Common myeloid progenitor, CD34-positive (primary cell): ENCODE data around the gene MZT1.
A peak's percentile ranks its signal among the peaks of the same experiment; 100 is the strongest.
"Not testable (repeated sequence)": the region's sequence is repeated elsewhere in the genome, so short reads cannot be mapped to it uniquely, and the experiment has no call there.

Experiments
- CTCF ChIA-PET: fragments of 350-600 bp; sonication (Branson Sonifier 250); formaldehyde crosslinking; loops from one replicate; lab custom pipeline; 2021; ENCODE audit warnings: antibody characterized with exemption; lab: Charles Lee
- POLR2A ChIA-PET: fragments of 350-600 bp; sonication (Branson Sonifier 250); formaldehyde crosslinking; loops from one replicate; lab custom pipeline; 2021; ENCODE audit warnings: antibody characterized with exemption; lab: Charles Lee
- DNase-seq, 3 donors: peaks; one replicate each; pipeline versions ENCODE4 v3.0.0 to v3.0.0-alpha.2; 2013
- H3K27ac ChIP-seq, 2 experiments: 1 replicate in 1 of 2; 2 replicates in 1 of 2; pipeline ENCODE4 v1.7.0; 2013; ENCODE audit warnings: inconsistent platforms in 2 of 2, low read length in 2 of 2, mild to moderate bottlenecking in 2 of 2, low read depth in 1 of 2, moderate library complexity in 1 of 2; ENCODE audit not compliant: severe bottlenecking in 2 of 2, insufficient read depth in 1 of 2, poor library complexity in 1 of 2
- H3K27me3 ChIP-seq, 5 experiments: replicated peaks in 2 of 5; 1 replicate in 3 of 5; 2 replicates in 2 of 5; pipeline versions ENCODE4 v1.6.1 to v1.7.0; 2013; ENCODE audit warnings: low read length in 4 of 5, mild to moderate bottlenecking in 2 of 5, moderate library complexity in 2 of 5, inconsistent platforms in 1 of 5; ENCODE audit not compliant: insufficient read depth in 5 of 5, control insufficient read depth in 4 of 5
- H3K36me3 ChIP-seq, 4 experiments: 1 replicate in 2 of 4; 2 replicates in 2 of 4; pipeline versions ENCODE4 v1.6.1 to v1.7.0; 2013; ENCODE audit warnings: low read length in 3 of 4, control low read depth in 1 of 4, mild to moderate bottlenecking in 1 of 4; ENCODE audit not compliant: control insufficient read depth in 4 of 4, insufficient read depth in 4 of 4
- H3K4me1 ChIP-seq, 4 experiments: 1 replicate in 3 of 4; 2 replicates in 1 of 4; pipeline versions ENCODE4 v1.6.1 to v1.7.1; 2013; ENCODE audit warnings: low read length in 3 of 4, mild to moderate bottlenecking in 3 of 4, control low read depth in 1 of 4, inconsistent platforms in 1 of 4, moderate library complexity in 1 of 4; ENCODE audit not compliant: control insufficient read depth in 4 of 4, insufficient read depth in 4 of 4; ENCODE audit errors: control extremely low read depth in 1 of 4
- H3K4me3 ChIP-seq, 7 experiments: 1 replicate in 4 of 7; 2 replicates in 3 of 7; pipeline versions ENCODE4 v1.5.1 to v1.7.0; 2013; ENCODE audit warnings: mild to moderate bottlenecking in 7 of 7, low read length in 6 of 7, moderate library complexity in 6 of 7, inconsistent platforms in 2 of 7, low read depth in 2 of 7, control low read depth in 1 of 7; ENCODE audit not compliant: insufficient read depth in 4 of 7, control insufficient read depth in 1 of 7; ENCODE audit errors: extremely low read depth in 1 of 7
- H3K9me3 ChIP-seq, 5 experiments: 1 replicate in 4 of 5; 2 replicates in 1 of 5; pipeline versions ENCODE4 v1.6.1 to v1.7.1; 2013; ENCODE audit warnings: low read length in 4 of 5, mild to moderate bottlenecking in 2 of 5, inconsistent platforms in 1 of 5, low read depth in 1 of 5, moderate library complexity in 1 of 5; ENCODE audit not compliant: control insufficient read depth in 4 of 5, insufficient read depth in 2 of 5; ENCODE audit errors: control extremely low read depth in 1 of 5
- WGBS: methylation state at CpG from one replicate; pipeline ENCODE4 v1.1.5; 2013; ENCODE audit not compliant: insufficient coverage; 5-methylcytosine and 5-hydroxymethylcytosine counted together

Gene MZT1

GRCh38 chr13:72751220-72751619, 23.8 kb upstream of the MZT1 start:
- Histone ChIP-seq H3K9me3 (peaks cover 0 to 2% (median 0%) of the 10 kb centered on the region in 5 experiments), H3K4me3 (no peak overlapping the region), H3K4me1 (no peaks in the 10 kb centered on the region), H3K27me3 (no peaks in the 10 kb centered on the region), H3K36me3 (peaks cover 28 to 84% (median 63%) of the 10 kb centered on the region in 4 experiments), H3K27ac (no peak overlapping the region)
- ChIA-PET POLR2A (no interaction called here), CTCF (interaction anchor here (0.6 to 1.6 kb wide), 5 partner anchors 10 to 47 kb away, joined by 3 to 4 read pairs (median 3); no protein-coding TSS in a partner anchor)
- no peak for DNase-seq

GRCh38 chr13:72745260-72745659, 17.8 kb upstream of the MZT1 start:
- Histone ChIP-seq H3K36me3 (peaks cover 11 to 79% (median 43%) of the 10 kb centered on the region in 4 experiments), H3K27ac (peak overlapping the region in 1 of 2 experiments; percentile 5), H3K27me3 (no peaks in the 10 kb centered on the region), H3K9me3 (no peaks in the 10 kb centered on the region), H3K4me3 (no peak overlapping the region), H3K4me1 (no peaks in the 10 kb centered on the region)
- ChIA-PET CTCF (no interaction called here), POLR2A (no interaction called here)
- DNase-seq = no peak
- 100% methylated on average over 1 of the region's 1 CpG for WGBS

GRCh38 chr13:72740015-72740414, 12.6 kb upstream of the MZT1 start:
- CTCF ChIA-PET = no interaction called here
- H3K9me3 ChIP-seq = no peaks in the 10 kb centered on the region
- 100% methylated on average over 1 of the region's 1 CpG for WGBS
- no peak overlapping the region for H3K27ac ChIP-seq
- H3K4me1 ChIP-seq = no peaks in the 10 kb centered on the region
- no peak overlapping the region for H3K4me3 ChIP-seq
- H3K36me3 ChIP-seq = peaks cover 14 to 59% (median 33%) of the 10 kb centered on the region in 4 experiments
- H3K27me3 ChIP-seq = no peaks in the 10 kb centered on the region
- DNase-seq = no peak
- POLR2A ChIA-PET = no interaction called here

- CTCF ChIA-PET = no interaction called here
These were observed 9.6 kb upstream of the MZT1 start for GRCh38 chr13:72737033-72737432.

GRCh38 chr13:72728290-72728605, 819 bp upstream of the MZT1 start:
- DNase-seq = no peak
- peak overlapping the region in 1 of 2 experiments; percentile 82 for H3K27ac ChIP-seq
- peak overlapping the region; percentile 68 to 97 (median 88) for H3K4me3 ChIP-seq
- peaks cover 2 to 27% (median 18%) of the 10 kb centered on the region in 4 experiments for H3K4me1 ChIP-seq
- 17% methylated on average over 2 of the region's 3 CpGs for WGBS
- ChIA-PET CTCF (no interaction called here), POLR2A (no interaction called here)
- H3K27me3 ChIP-seq = no peaks in the 10 kb centered on the region
- H3K9me3 ChIP-seq = no peaks in the 10 kb centered on the region
- H3K36me3 ChIP-seq = peaks cover 2 to 11% (median 7%) of the 10 kb centered on the region in 4 experiments

More at GRCh38 chr13:72737033-72737432, 9.6 kb upstream of the MZT1 start:
- Histone ChIP-seq H3K4me1 (no peaks in the 10 kb centered on the region), H3K4me3 (no peak overlapping the region), H3K27me3 (no peaks in the 10 kb centered on the region), H3K9me3 (no peaks in the 10 kb centered on the region), H3K27ac (no peak overlapping the region), H3K36me3 (peaks cover 24 to 55% (median 30%) of the 10 kb centered on the region in 4 experiments)
- POLR2A ChIA-PET = no interaction called here
- no CpG with 5 or more reads among the region's 3 CpGs for WGBS
- no peak for DNase-seq

- Histone ChIP-seq H3K27ac (peak overlapping the region in 1 of 2 experiments; percentile 82), H3K27me3 (no peaks in the 10 kb centered on the region), H3K9me3 (no peaks in the 10 kb centered on the region), H3K4me1 (peaks cover 2 to 27% (median 18%) of the 10 kb centered on the region in 4 experiments), H3K36me3 (peaks cover 0 to 20% (median 5%) of the 10 kb centered on the region in 4 experiments), H3K4me3 (peak overlapping the region; percentile 68 to 97 (median 88))
- DNase-seq = peak; percentile 56 to 85 (median 75)
- POLR2A ChIA-PET = no interaction called here
- CTCF ChIA-PET = no interaction called here
- 2% methylated on average over 44 of the region's 49 CpGs for WGBS
These were observed 558 bp downstream of the MZT1 start for GRCh38 chr13:72726726-72727416.

GRCh38 chr13:72726185-72726584, 1.2 kb downstream of the MZT1 start:
- H3K27me3 ChIP-seq, CTCF ChIA-PET, H3K9me3 ChIP-seq, POLR2A ChIA-PET, H3K27ac ChIP-seq: not testable (repeated sequence)
- WGBS = 96% methylated on average over 6 of the region's 15 CpGs
- Histone ChIP-seq H3K4me1 (peaks cover 2 to 27% (median 18%) of the 10 kb centered on the region in 4 experiments), H3K4me3 (peak overlapping the region in 5 of 7 experiments; percentile 87 to 97 (median 90)), H3K36me3 (peaks cover 0 to 22% (median 5%) of the 10 kb centered on the region in 4 experiments)
- DNase-seq = peak in 1 of 3 donors; percentile 3
